ENCODE results near the gene PRSS8.
A peak's percentile ranks its signal among the peaks of the same experiment; 100 is the strongest.

Gene PRSS8

GRCh38 chr16:31099860-31100638 is 35.5 kb downstream of the PRSS8 start:
- no peak for DNase-seq

- DNase-seq = peak; percentile 38 to 79
Observed at GRCh38 chr16:31094424-31095120, 41.0 kb downstream of the PRSS8 start, which contains the start of gene VKORC1. Gene VKORC1, minus strand, starts transcription at chr16:31094797. Its CDS starts 68 bp downstream, at chr16:31094729.

DNA sequence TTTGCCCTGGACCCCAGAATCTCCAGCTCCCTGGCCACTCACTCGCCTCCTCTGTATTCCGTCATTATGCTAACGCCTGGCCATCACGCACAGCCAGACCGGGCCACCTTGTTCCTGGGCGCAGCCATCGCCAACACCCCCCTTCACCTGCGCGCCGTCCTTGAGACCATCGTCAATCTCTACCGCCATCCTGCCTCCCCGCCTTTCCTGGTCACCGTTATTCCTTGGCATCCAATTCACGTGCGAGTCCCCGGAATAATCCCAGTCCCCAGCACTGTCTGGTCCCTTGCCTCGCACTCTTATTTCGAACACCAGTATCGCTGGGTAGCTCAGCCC is 41.5 kb downstream of the PRSS8 start:
- no peak for DNase-seq

GRCh38 chr16:31093132-31093703 is 42.3 kb downstream of the PRSS8 start:
- no peak for DNase-seq

GRCh38 chr16:31092330-31092729 is 43.2 kb downstream of the PRSS8 start:
- no peak for DNase-seq

DNA sequence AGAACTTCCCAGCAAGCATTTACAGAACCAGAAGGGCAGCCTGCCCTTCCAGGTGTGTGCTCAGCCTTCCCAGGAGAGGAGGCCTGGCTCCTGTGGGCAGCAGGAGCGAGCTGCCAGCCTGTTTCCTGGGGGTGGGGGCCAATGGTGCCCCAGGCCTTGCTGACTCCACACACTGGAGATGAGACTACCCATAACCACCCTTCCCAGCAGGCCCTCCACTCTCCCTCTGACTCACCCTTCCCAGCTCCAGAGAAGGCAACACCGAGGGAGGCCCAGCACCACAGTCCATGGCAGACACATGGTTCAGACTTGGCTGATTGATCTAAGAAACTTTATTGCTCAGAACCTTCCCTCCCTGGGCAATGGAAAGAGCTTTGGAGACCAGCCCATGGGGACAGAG is 45.0 kb downstream of the PRSS8 start:
- no peak for DNase-seq

DNA sequence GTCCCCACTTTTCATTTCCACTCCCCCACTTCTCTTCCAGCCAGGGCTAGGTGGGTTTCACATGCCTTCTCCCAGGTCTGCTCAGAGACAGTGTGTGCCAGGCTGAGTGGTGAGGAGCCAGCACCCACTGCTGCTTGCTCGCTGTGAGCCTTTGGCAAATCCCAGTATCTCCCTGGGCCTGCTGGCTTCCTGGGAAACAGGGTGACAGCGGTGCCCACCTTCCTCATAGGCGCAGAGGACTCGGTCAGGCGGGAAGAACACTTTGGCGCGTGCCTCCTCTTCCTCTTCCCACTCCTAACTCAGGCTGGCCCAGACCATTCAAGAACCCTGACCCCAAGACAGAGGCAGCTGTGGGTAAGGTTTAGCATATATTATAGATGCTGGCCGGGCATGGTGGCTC is 46.3 kb downstream of the PRSS8 start:
- no peak for DNase-seq

DNA sequence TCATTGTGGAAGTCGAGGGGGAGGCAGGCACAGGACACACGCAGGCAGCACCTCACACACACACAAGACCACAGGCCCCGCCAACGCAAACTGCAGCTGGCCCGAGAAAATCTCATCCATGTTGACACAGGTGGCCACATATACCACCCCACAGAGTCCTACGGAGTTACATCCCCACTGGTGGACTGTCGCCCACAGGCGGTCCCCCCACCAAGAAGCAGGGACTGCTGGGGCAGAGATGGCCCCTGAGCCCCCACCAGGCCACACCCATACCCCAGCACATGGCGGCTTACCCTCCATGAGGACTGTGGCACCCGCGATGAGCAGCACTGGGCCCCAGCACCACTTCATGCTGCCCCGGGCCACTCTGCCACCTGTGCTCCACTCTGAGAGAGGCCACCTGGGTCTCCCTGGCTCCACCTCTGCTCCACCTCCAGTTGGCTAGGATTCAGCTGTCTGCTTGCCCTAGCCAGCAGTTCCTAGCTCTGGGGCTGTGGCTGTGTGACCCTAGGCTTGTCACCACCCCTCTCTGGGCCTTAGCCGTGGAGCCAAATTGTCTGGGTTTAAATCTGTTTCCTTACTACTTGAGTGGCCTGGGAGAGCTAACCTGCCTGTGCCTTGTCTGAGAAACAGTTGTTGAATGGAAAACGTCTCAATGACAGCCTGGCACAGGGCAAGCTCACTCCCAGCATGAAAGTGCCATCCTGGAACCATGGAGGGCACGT is 46.9 kb downstream of the PRSS8 start, which contains the start of gene PRSS53:
Gene PRSS53 (minus strand): TSS at position 485 of the 725 bp plus-strand sequence. CDS start 134 bp downstream, at position 351.
- DNase-seq = no peak

- DNase-seq = no peak
Observed at GRCh38 chr16:31087971-31088370, 47.6 kb downstream of the PRSS8 start.

- no peak for DNase-seq
Observed at GRCh38 chr16:31087481-31087880, 48.0 kb downstream of the PRSS8 start.

DNA sequence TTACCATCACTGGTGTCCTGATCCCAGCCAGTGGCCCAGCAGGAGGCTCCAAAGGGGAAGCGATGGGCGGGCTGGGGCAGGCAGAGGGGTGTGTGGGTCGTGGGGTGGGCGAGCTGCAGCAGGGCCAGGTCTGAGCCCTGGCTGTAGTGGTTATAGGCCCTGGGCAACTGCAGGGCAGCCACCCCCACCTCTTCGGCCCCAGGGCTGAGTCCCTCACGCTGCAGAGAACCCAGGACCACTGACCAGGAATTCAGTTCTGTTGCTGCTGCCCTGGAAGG is 49.0 kb downstream of the PRSS8 start:
- DNase-seq = no peak

DNA sequence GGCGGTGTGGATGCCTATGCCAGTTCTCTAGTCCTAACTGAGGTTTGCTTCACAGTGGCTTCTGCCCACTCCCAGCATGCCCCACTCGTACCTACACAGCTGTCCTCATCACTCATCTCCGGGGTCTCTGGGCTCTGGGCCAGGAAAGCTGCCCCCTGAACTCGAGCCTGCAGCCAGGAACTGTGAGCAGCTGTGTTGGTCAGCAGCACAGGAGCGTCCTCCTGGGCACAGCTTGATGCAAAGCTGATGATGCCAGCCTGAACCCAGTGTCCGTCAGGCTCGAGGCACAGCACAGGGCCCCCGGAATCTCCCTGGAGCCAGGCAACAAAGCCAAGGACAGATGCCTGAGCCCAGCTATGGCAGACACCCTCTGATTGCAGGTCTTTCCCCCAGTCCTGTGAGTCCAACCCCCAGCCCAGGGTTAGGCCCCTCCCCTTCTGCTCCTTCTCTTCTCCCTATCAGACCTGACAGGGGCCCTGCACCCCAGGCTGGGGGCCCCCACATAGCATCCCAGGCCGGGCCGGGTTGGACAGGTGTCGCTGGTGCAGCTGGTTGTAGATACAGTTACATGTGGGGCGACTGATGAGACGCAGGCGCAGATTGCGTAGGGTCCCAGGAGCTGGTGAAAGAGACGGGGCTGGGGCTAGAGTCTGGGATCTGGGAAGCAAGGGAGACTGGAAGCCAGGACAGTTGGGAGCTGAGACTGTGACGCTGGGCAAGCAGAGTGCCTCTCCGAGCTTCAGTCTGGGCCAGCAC is 49.5 kb downstream of the PRSS8 start:
- DNase-seq = no peak

GRCh38 chr16:31085411-31085810 is 50.1 kb downstream of the PRSS8 start:
- no peak for DNase-seq

DNA sequence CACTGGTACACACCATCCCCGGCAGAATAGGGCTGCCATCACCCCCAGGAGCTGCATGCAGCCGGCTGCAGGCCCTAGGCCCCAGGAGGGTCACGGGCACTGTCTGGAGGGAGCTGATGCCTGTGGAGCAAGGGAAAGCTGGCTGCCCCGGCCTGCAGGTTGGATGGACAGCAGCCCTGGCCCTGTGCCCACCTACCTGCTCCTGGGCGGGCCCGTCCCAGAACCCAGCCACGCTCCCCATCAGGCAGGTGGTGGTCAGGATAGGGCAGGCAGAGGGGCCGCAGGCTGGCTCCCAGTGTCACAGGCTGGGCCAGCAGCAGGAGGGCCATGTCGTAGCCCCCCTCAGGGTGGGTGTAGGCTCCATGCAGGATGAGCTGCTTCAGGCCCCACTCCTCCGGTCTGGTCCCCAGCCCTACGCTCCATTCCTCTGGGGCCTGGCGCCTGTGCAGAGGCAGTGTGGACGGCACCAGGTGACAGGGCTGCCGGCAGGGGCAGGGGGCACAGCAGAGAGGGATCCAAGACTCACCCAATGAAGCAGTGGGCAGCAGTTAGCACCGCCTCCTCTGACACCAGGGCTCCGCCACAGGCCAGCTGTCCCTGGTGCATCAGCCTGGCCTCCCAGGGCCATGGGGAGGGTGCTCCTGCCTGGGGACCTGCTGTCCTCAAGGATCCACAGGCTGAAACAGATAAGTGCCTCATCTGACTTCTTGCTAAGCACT is 50.8 kb downstream of the PRSS8 start:
- no peak for DNase-seq

- no peak for DNase-seq
Observed at GRCh38 chr16:31083981-31084380, 51.5 kb downstream of the PRSS8 start.

DNA sequence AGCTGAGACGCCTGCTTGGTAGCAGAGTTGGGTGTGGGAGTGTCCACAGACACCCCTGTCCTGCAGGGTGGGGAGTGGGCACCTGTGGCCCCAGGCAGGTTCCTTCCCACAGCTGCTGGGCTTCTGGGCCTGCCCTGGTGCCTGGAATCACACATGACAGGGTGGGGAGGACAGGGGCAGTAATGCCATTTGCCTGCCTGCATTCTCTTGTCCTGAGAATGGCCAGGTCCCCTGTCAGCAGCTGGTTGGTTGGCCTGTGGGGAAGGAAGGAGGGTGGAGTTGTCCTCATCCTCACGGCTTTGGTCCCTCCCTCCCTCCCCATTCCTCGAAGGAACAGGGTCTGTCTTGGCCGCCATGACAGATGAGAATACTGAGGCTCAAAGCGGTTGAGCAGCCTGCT is 52.0 kb downstream of the PRSS8 start:
- no peak for DNase-seq

DNA sequence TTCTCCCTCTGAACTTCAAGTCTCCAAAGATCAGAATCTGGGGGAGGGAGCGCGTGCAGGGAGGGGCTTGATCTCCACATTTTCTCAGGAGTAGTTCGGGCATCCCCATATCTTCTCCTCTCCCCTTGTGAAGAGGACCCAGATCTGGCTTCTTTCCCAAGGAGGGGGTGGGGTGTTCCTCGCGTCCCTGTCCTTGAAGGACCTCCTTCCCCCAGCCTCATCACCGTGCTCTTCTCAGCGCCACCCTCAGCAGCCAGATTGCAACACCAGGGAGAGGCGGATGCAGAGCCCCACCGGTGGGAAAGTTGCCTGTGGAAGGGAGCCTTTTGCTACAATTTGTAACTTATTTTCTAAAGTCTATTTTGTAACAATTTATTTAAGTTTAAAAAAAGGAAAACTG is 52.4 kb downstream of the PRSS8 start:
- DNase-seq = no peak

- no peak for DNase-seq
Observed at GRCh38 chr16:31082368-31083045, 53.0 kb downstream of the PRSS8 start.
